K562 (cell line): ENCODE data around the gene NADSYN1. TPM values are rescaled to one million over a fixed set of nuclear protein-coding genes. Genes with fewer than 3 reads are reported as not detected.

Source experiments
- ATAC-seq: fragments of 200-7000 bp; cut with Tn5 transposase; 3 replicates; pipeline ENCODE4 v1.9.1; 2020; ENCODE audit warnings: moderate library complexity
- BruUV-seq: library from RNA; stranded (reverse); fragments of 400-500 nt; replicated peaks from 2 replicates; lab custom pipeline; 2021; lab: Mats Ljungman, UMichigan
- CTCF ChIA-PET: fragments of 300-600 bp; formaldehyde crosslinking; extraction: SDS; loops from one replicate; lab custom pipeline; 2021; ENCODE audit warnings: low intra/inter-chr PET ratio; lab: Yijun Ruan, JAX
- POLR2A ChIA-PET: fragments of 300-600, 350-650 bp; sonication (Branson Sonifier 250); formaldehyde crosslinking; extraction: SDS; loops from one replicate; lab custom pipeline; 2021; ENCODE audit warnings: antibody characterized with exemption, inconsistent platforms; lab: Yijun Ruan, JAX
- DNase-seq, 4 experiments: peaks; one replicate each; pipeline versions ENCODE4 v3.0.0 to v3.0.0-alpha.2; 2011 to 2018; ENCODE audit warnings: low spot score in 3 of 4, mixed read lengths in 3 of 4; ENCODE audit errors: extremely low read depth in 1 of 4
- FAIRE-seq: peaks from 2 replicates; lab custom pipeline; 2011; peaks lifted over from hg19 to GRCh38; lab: Jason Lieb, UNC
- H2AFZ ChIP-seq: 2 replicates; pipeline ENCODE4 v1.6.0; 2011; ENCODE audit warnings: low read depth, low read length, control low read depth, inconsistent platforms
- H3K27ac ChIP-seq: fragments of 200-600 bp; 3 replicates; pipeline ENCODE4 v1.8.0; 2011; ENCODE audit warnings: low read depth, mild to moderate bottlenecking, control low read depth, inconsistent platforms, low read length, moderate library complexity, mixed read lengths; ENCODE audit errors: extremely low read depth
- H3K27me3 ChIP-seq, 2 experiments: fragments of 300-600 bp in 1 of 2; 2 replicates in 1 of 2; 3 replicates in 1 of 2; pipeline versions ENCODE4 v1.6.0 to v1.8.0; 2011; ENCODE audit warnings: inconsistent platforms in 2 of 2, low read length in 2 of 2, mild to moderate bottlenecking in 1 of 2, mixed read lengths in 1 of 2, moderate library complexity in 1 of 2; ENCODE audit not compliant: control insufficient read depth in 2 of 2, insufficient read depth in 2 of 2
- H3K36me3 ChIP-seq: fragments of 300-600 bp; 3 replicates; pipeline ENCODE4 v1.8.0; 2011; ENCODE audit warnings: mild to moderate bottlenecking, low read length, inconsistent platforms; ENCODE audit not compliant: control insufficient read depth, insufficient read depth
- H3K4me1 ChIP-seq, 2 experiments: fragments of 200-600 bp in 1 of 2; replicated peaks in 1 of 2; 2 replicates in 1 of 2; 3 replicates in 1 of 2; pipeline versions ENCODE4 v1.5.1 to v1.8.0; 2011; ENCODE audit warnings: inconsistent platforms in 2 of 2, low read length in 2 of 2, mild to moderate bottlenecking in 1 of 2, mixed read lengths in 1 of 2, moderate library complexity in 1 of 2; ENCODE audit not compliant: control insufficient read depth in 2 of 2, insufficient read depth in 2 of 2
- H3K4me2 ChIP-seq: 2 replicates; pipeline ENCODE4 v1.6.1; 2011; ENCODE audit warnings: low read length, control low read depth, inconsistent platforms, mixed read lengths; ENCODE audit not compliant: insufficient read depth
- H3K4me3 ChIP-seq: fragments of 200-600 bp; sonication (generic), shearing (Covaris generic); 2 replicates; pipeline ENCODE4 v1.5.1; 2016; ENCODE audit warnings: control low read depth, inconsistent platforms
- H3K79me2 ChIP-seq: fragments of 200-600 bp; 3 replicates; pipeline ENCODE4 v1.8.0; 2011; ENCODE audit warnings: low read length, inconsistent platforms; ENCODE audit not compliant: control insufficient read depth, insufficient read depth
- H3K9ac ChIP-seq, 2 experiments: 2 replicates each; pipeline versions ENCODE4 v1.6.0 to v1.6.1; 2011; ENCODE audit warnings: low read depth in 2 of 2, low read length in 2 of 2, control low read depth in 1 of 2, inconsistent platforms in 1 of 2, mild to moderate bottlenecking in 1 of 2, mixed read lengths in 1 of 2; ENCODE audit not compliant: insufficient read depth in 1 of 2
- H3K9me1 ChIP-seq: one replicate; pipeline ENCODE4 v1.6.0; 2011; ENCODE audit warnings: inconsistent platforms, mild to moderate bottlenecking, low read length, moderate library complexity; ENCODE audit not compliant: control insufficient read depth, insufficient read depth
- H3K9me3 ChIP-seq: replicated peaks from 2 replicates; pipeline ENCODE4 v1.5.1; 2011; ENCODE audit warnings: low read depth, low read length, inconsistent platforms; ENCODE audit not compliant: control insufficient read depth, insufficient read depth
- H4K20me1 ChIP-seq: replicated peaks from 2 replicates; pipeline ENCODE4 v1.6.1; 2011; ENCODE audit warnings: low read length, inconsistent platforms, mixed read lengths; ENCODE audit not compliant: control insufficient read depth, insufficient read depth
- ATF2 ChIP-seq: sonication (generic); formaldehyde crosslinking; IDR thresholded peaks from 2 replicates; pipeline ENCODE4 v1.8.1; 2022; ENCODE audit warnings: missing genetic modification reagents
- FOXP1 ChIP-seq: sonication (generic); formaldehyde crosslinking; IDR thresholded peaks from 2 replicates; pipeline ENCODE4 v1.8.0; 2022; ENCODE audit warnings: mild to moderate bottlenecking, missing genetic modification reagents
- GABPB1 ChIP-seq: sonication (generic); formaldehyde crosslinking; IDR thresholded peaks from 2 replicates; pipeline ENCODE4 v1.8.0; 2022; ENCODE audit warnings: mild to moderate bottlenecking, missing genetic modification reagents
- MBD2 ChIP-seq: sonication (generic); IDR thresholded peaks from 2 replicates; pipeline ENCODE4 v1.6.1; 2016; ENCODE audit warnings: low read depth, borderline replicate concordance
- PKNOX1 ChIP-seq: fragments of 450-650 bp; IDR thresholded peaks from 2 replicates; pipeline ENCODE4 v1.6.1; 2016
- SRSF3 ChIP-seq: fragments of 200-400 bp; formaldehyde crosslinking; IDR thresholded peaks from 2 replicates; pipeline ENCODE4 v1.6.1; 2016; ENCODE audit warnings: mild to moderate bottlenecking, low read length, moderate library complexity; ENCODE audit not compliant: insufficient read depth
- ZNF77 ChIP-seq: fragments of 250-450 bp; sonication (Bioruptor Pico); IDR thresholded peaks from 2 replicates; pipeline ENCODE4 v1.5.0; 2020
- WGBS: fragments of 100-300 bp; shearing (Covaris generic); methylation state at CpG from one replicate; pipeline ENCODE4 v1.1.6; 2016; ENCODE audit warnings: low coverage, mixed read lengths; ENCODE audit not compliant: insufficient coverage; ENCODE audit errors: missing lambda C conversion rate; 5-methylcytosine and 5-hydroxymethylcytosine counted together
- in situ Hi-C: fragments of 300-500 bp; cut with MboI; formaldehyde crosslinking; loops from 4 replicates; pipeline ENCODE4 v1.15.0; 2018; ENCODE audit warnings: inconsistent platforms, mixed read lengths
- intact Hi-C: fragments of 100-400 bp; cut with micrococcal nuclease; formaldehyde crosslinking; loops from 2 replicates; pipeline ENCODE4 v1.14.2; 2022
- polyA plus RNA-seq, 8 experiments: library from polyadenylated mRNA; depleted of rRNA in 4 of 8; stranded (reverse) in 5 of 8; unstranded in 3 of 8; fragments of >200 nt; fragmentation: Nextera tagmentation in 2 of 8; fragmentation: Illumina TruSeq in 1 of 8; extraction: Ambion mirVana in 2 of 8; extraction: Trizol in 1 of 8; gene quantifications; 2 replicates each; pipeline versions ENCODE4 v1.2.1 to v1.2.3, GENCODE V29; 2011 to 2014; ENCODE audit warnings: inconsistent platforms in 1 of 8, missing spikeins in 1 of 8
- total RNA-seq, 7 experiments: library from RNA; depleted of rRNA in 6 of 7; stranded (reverse); fragments of >200 nt in 6 of 7; fragmentation: Illumina TruSeq in 2 of 7; extraction: Trizol in 2 of 7; gene quantifications; 2 replicates each; pipeline versions ENCODE4 v1.2.1 to v1.2.3, GENCODE V29; 2011 to 2021; ENCODE audit warnings: low replicate concordance in 1 of 7

NADSYN1 gene
- total and polyA plus RNA-seq, 9 of the 15 experiments (the other 6 are each of a cell fraction or from before 2014, with no cell fraction given): 12.7 to 57.3 (median 42.1) TPM

- ChIA-PET POLR2A (no interaction called here), CTCF (no interaction called here)
- Histone ChIP-seq H3K4me1 (peaks cover 0 to 4% of the 10 kb centered on the region in 2 experiments; a peak in 1 of 5 replicates), H4K20me1 (no peaks in the 10 kb centered on the region), H3K36me3 (no peaks in the 10 kb centered on the region), H3K9me3 (no peaks in the 10 kb centered on the region), H3K9ac (no peak within 1 kb of the TSS), H3K27ac (no peak within 1 kb of the TSS), H3K4me3 (no peak within 1 kb of the TSS), H3K79me2 (no peaks in the 10 kb centered on the region), H3K9me1 (no peaks in the 10 kb centered on the region), H3K27me3 (peaks cover 27 to 60% of the 10 kb centered on the region in 2 experiments), H2AFZ (no peak within 1 kb of the TSS), H3K4me2 (no peak within 1 kb of the TSS)
- BruUV-seq: no TSS peak
- in situ Hi-C loops: no loop called here
- FAIRE-seq (no peak), ATAC-seq (no peak), DNase-seq (no peak)
- WGBS: 0% methylated on average over 5 of the region's 5 CpGs
- no peak for TF ChIP-seq SRSF3
- no peak for TF ChIP-seq PKNOX1
- no peak for TF ChIP-seq FOXP1 (CRISPR knock-in tag)
- TF ChIP-seq ZNF77 (CRISPR knock-in tag): no peak
- TF ChIP-seq GABPB1 (CRISPR knock-in tag): no peak
- no peak for TF ChIP-seq MBD2
- TF ChIP-seq ATF2 (CRISPR knock-in tag): no peak
- intact Hi-C loops: no loop called here
Measured at GRCh38 chr11:71548120-71548519, 95.1 kb downstream of the NADSYN1 start, which contains the start of gene KRTAP5-9. TSS of gene KRTAP5-9 (plus strand) at chr11:71548420. CDS start at chr11:71548658, 238 bp downstream.
